GM12878 (cell line): ENCODE measurements around the gene ING5. TPM values are rescaled to one million over a fixed set of nuclear protein-coding genes. Genes with fewer than 3 reads are reported as not detected.

ENCODE experiments used
- ATAC-seq: fragments of 200-7000 bp; cut with Tn5 transposase; 3 replicates; pipeline ENCODE4 v1.9.1; 2020; ENCODE audit warnings: mild to moderate bottlenecking, moderate library complexity
- BruUV-seq: library from RNA; stranded (reverse); fragments of 400-500 nt; replicated peaks from 2 replicates; lab custom pipeline; 2021; lab: Mats Ljungman, UMichigan
- CTCF ChIA-PET: fragments of 300-600 bp; sonication (Branson Sonifier 250); formaldehyde crosslinking; extraction: SDS; loops from one replicate; lab custom pipeline; 2021; ENCODE audit warnings: inconsistent platforms; lab: Yijun Ruan, JAX
- POLR2A ChIA-PET: fragments of 350-600 bp; formaldehyde crosslinking; extraction: SDS; loops from one replicate; lab custom pipeline; 2021; ENCODE audit warnings: inconsistent platforms; lab: Charles Lee
- RAD21 ChIA-PET: fragments of 300-600 bp; sonication (Branson Sonifier 250); formaldehyde crosslinking; loops from one replicate; lab custom pipeline; 2023; ENCODE audit warnings: antibody characterized with exemption; ENCODE audit not compliant: unreplicated experiment; lab: Charles Lee
- SMC1A ChIA-PET: fragments of 300-600 bp; sonication (Branson Sonifier 250); formaldehyde crosslinking; loops from one replicate; lab custom pipeline; 2023; ENCODE audit not compliant: unreplicated experiment, uncharacterized antibody; lab: Charles Lee
- DNase-seq: peaks from one replicate; pipeline ENCODE4 v3.0.0-alpha.2; 2011; ENCODE audit warnings: low read depth, low spot score
- FAIRE-seq: peaks from 3 replicates; lab custom pipeline; 2011; peaks lifted over from hg19 to GRCh38; lab: Jason Lieb, UNC
- H2AFZ ChIP-seq: 2 replicates; pipeline ENCODE4 v1.6.0; 2011; ENCODE audit warnings: low read depth, low read length, control low read depth; ENCODE audit not compliant: control insufficient read depth
- H3K27ac ChIP-seq: 2 replicates; pipeline ENCODE4 v1.5.1; 2011; ENCODE audit warnings: control low read depth; ENCODE audit not compliant: control insufficient read depth, insufficient read depth
- H3K27me3 ChIP-seq, 2 experiments: replicated peaks in 1 of 2; 2 replicates each; pipeline versions ENCODE4 v1.6.0 to v1.6.1; 2011; ENCODE audit warnings: low read length in 1 of 2; ENCODE audit not compliant: control insufficient read depth in 2 of 2, insufficient read depth in 2 of 2
- H3K36me3 ChIP-seq, 2 experiments: 2 replicates each; pipeline ENCODE4 v1.5.1; 2011; ENCODE audit warnings: low read length in 1 of 2; ENCODE audit not compliant: control insufficient read depth in 2 of 2, insufficient read depth in 2 of 2
- H3K4me1 ChIP-seq: 2 replicates; pipeline ENCODE4 v1.6.1; 2011; ENCODE audit warnings: mild to moderate bottlenecking, low read length, moderate library complexity, mixed read lengths; ENCODE audit not compliant: control insufficient read depth, insufficient read depth
- H3K4me2 ChIP-seq: 2 replicates; pipeline ENCODE4 v1.6.0; 2011; ENCODE audit warnings: control low read depth; ENCODE audit not compliant: control insufficient read depth, insufficient read depth
- H3K4me3 ChIP-seq: fragments of 200-600 bp; sonication (generic); 2 replicates; pipeline ENCODE4 v1.5.1; 2016
- H3K79me2 ChIP-seq: 2 replicates; pipeline ENCODE4 v1.6.0; 2011; ENCODE audit warnings: low read length; ENCODE audit not compliant: control insufficient read depth, insufficient read depth
- H3K9ac ChIP-seq: 2 replicates; pipeline ENCODE4 v1.8.0; 2011; ENCODE audit warnings: low read length, control low read depth, mixed read lengths; ENCODE audit not compliant: control insufficient read depth, insufficient read depth
- H3K9me3 ChIP-seq: replicated peaks from 3 replicates; pipeline ENCODE4 v1.5.1; 2011; ENCODE audit warnings: mild to moderate bottlenecking, low read length; ENCODE audit not compliant: control insufficient read depth, insufficient read depth
- H4K20me1 ChIP-seq: 2 replicates; pipeline ENCODE4 v1.6.0; 2011; ENCODE audit not compliant: control insufficient read depth, insufficient read depth
- BACH1 ChIP-seq: fragments of 450-650 bp; IDR thresholded peaks from 2 replicates; pipeline ENCODE4 v1.6.1; 2017; ENCODE audit warnings: mild to moderate bottlenecking, borderline replicate concordance
- CHD4 ChIP-seq: fragments of 200-600 bp; sonication (generic); IDR thresholded peaks from 2 replicates; pipeline ENCODE4 v1.6.1; 2016; ENCODE audit warnings: mild to moderate bottlenecking
- CREB1 ChIP-seq: IDR thresholded peaks from 2 replicates; pipeline ENCODE4 v1.6.1; 2012; ENCODE audit warnings: low read depth, mild to moderate bottlenecking, inconsistent platforms
- ESRRA ChIP-seq: IDR thresholded peaks from 2 replicates; pipeline ENCODE4 v1.6.1; 2012; ENCODE audit warnings: mild to moderate bottlenecking, low read length, improper control_type of control experiment
- IKZF1 ChIP-seq: fragments of 450-650 bp; conservative IDR thresholded peaks from 2 replicates; pipeline ENCODE4 v1.6.1; 2017; ENCODE audit warnings: antibody characterized with exemption, mild to moderate bottlenecking
- IRF4 ChIP-seq: IDR thresholded peaks from 2 replicates; pipeline ENCODE4 v1.6.1; 2011; ENCODE audit warnings: low read depth, low read length
- JUNB ChIP-seq: IDR thresholded peaks from 2 replicates; pipeline ENCODE4 v1.6.1; 2016; ENCODE audit warnings: antibody characterized with exemption, mild to moderate bottlenecking
- JUND ChIP-seq: IDR thresholded peaks from 2 replicates; pipeline ENCODE4 v1.6.1; 2012; ENCODE audit warnings: low read depth, mild to moderate bottlenecking, low read length, improper control_type of control experiment, moderate library complexity
- POLR2AphosphoS2 ChIP-seq: IDR thresholded peaks from 2 replicates; pipeline ENCODE4 v1.6.1; 2011; ENCODE audit warnings: low read depth, mild to moderate bottlenecking, low read length, improper control_type of control experiment, moderate library complexity
- RUNX3 ChIP-seq: IDR thresholded peaks from 2 replicates; pipeline ENCODE4 v1.6.1; 2012; ENCODE audit warnings: low read length, inconsistent platforms
- STAT1 ChIP-seq: fragments of 450-650 bp; conservative IDR thresholded peaks from 2 replicates; pipeline ENCODE4 v1.6.1; 2014; ENCODE audit warnings: antibody characterized with exemption, mild to moderate bottlenecking
- TCF3 ChIP-seq: IDR thresholded peaks from 2 replicates; pipeline ENCODE4 v1.6.1; 2012; ENCODE audit warnings: low read depth, mild to moderate bottlenecking, low read length, borderline replicate concordance; ENCODE audit not compliant: insufficient read depth
- WRNIP1 ChIP-seq: IDR thresholded peaks from 2 replicates; pipeline ENCODE4 v1.6.1; 2011; ENCODE audit warnings: low read depth, low read length, improper control_type of control experiment, borderline replicate concordance
- ZZZ3 ChIP-seq: IDR thresholded peaks from 2 replicates; pipeline ENCODE4 v1.6.1; 2011; ENCODE audit warnings: low read depth; ENCODE audit not compliant: control insufficient read depth, insufficient read length
- WGBS: methylation state at CpG from one replicate; pipeline ENCODE4 v1.1.6; 2016; ENCODE audit warnings: low lambda C conversion rate; ENCODE audit not compliant: insufficient replicate concordance, insufficient coverage; ENCODE audit errors: missing lambda C conversion rate; 5-methylcytosine and 5-hydroxymethylcytosine counted together
- in situ Hi-C: fragments of 300-500 bp; cut with MboI; formaldehyde crosslinking; loops from 9 replicates; pipeline ENCODE4 v1.14.3; 2018; ENCODE audit warnings: mixed read lengths
- intact Hi-C: fragments of 100-400 bp; cut with micrococcal nuclease; formaldehyde crosslinking; loops from one replicate; pipeline ENCODE4 v1.14.2; 2022; ENCODE audit not compliant: unreplicated experiment
- polyA plus RNA-seq, 11 experiments: library from polyadenylated mRNA; depleted of rRNA in 4 of 11; unstranded in 6 of 11; stranded (reverse) in 5 of 11; fragments of >200 nt; fragmentation: Nextera tagmentation in 4 of 11; fragmentation: Illumina TruSeq in 1 of 11; extraction: Ambion mirVana in 4 of 11; extraction: Trizol in 1 of 11; gene quantifications; 1 replicate in 1 of 11; 2 replicates in 10 of 11; pipeline versions ENCODE4 v1.2.1 to v1.2.3, GENCODE V29; 2011 to 2016; ENCODE audit warnings: inconsistent platforms in 2 of 11, missing spikeins in 2 of 11, low read depth in 1 of 11
- total RNA-seq, 4 experiments: library from RNA; depleted of rRNA in 3 of 4; stranded (reverse); fragments of >200 nt in 3 of 4; fragmentation: Illumina TruSeq in 1 of 4; extraction: Trizol in 1 of 4; gene quantifications; 2 replicates each; pipeline versions ENCODE4 v1.2.1 to v1.2.3, GENCODE V29; 2013 to 2021
- TF ChIP-seq, protein P1 (sequence below): fragments of 450-650 bp; IDR thresholded peaks from 2 replicates; pipeline ENCODE4 v1.6.1; 2017; ENCODE audit warnings: antibody characterized with exemption, mild to moderate bottlenecking, moderate library complexity
- TF ChIP-seq, protein P2 (sequence below): fragments of 450-650 bp; formaldehyde crosslinking; IDR thresholded peaks from 2 replicates; pipeline ENCODE4 v1.4.0; 2020; ENCODE audit warnings: mild to moderate bottlenecking, moderate library complexity

ING5 gene
- total and polyA plus RNA-seq, 10 of the 15 experiments (the other 5 are each of a cell fraction or from before 2014, with no cell fraction given): 10.0 to 46.1 (median 27.2) TPM

GRCh38 chr2:241759067-241759807 is 57.4 kb downstream of the ING5 start:
- H3K9ac ChIP-seq: no peak overlapping the region
- BruUV-seq: no TSS peak
- H3K4me3 ChIP-seq: no peak overlapping the region
- DNase-seq (no peak), ATAC-seq (no peak), FAIRE-seq (no peak)
- no peaks in the 10 kb centered on the region for H3K9me3 ChIP-seq
- no peak overlapping the region for H3K4me2 ChIP-seq
- H4K20me1 ChIP-seq: no peaks in the 10 kb centered on the region
- no peak overlapping the region for H3K27ac ChIP-seq
- no peaks in the 10 kb centered on the region for H3K79me2 ChIP-seq
- no peak overlapping the region for H2AFZ ChIP-seq
- intact Hi-C loops (no loop called here), in situ Hi-C loops (no loop called here)
- H3K4me1 ChIP-seq: peaks cover 11% of the 10 kb centered on the region
- 96% methylated on average over 20 of the region's 20 CpGs for WGBS
- POLR2A ChIA-PET: no interaction called here
- no peaks in the 10 kb centered on the region for H3K27me3 ChIP-seq
- SMC1A ChIA-PET: no interaction called here
- TF ChIP-seq WRNIP1 (no peak), JUND (no peak), IKZF1 (no peak), JUNB (no peak), BACH1 (no peak), TCF3 (no peak), CHD4 (no peak), ZZZ3 (no peak), STAT1 (no peak), RUNX3 (no peak), POLR2AphosphoS2 (no peak), ESRRA (no peak), CREB1 (no peak), IRF4 (no peak)
- TF ChIP-seq, protein P1, sequence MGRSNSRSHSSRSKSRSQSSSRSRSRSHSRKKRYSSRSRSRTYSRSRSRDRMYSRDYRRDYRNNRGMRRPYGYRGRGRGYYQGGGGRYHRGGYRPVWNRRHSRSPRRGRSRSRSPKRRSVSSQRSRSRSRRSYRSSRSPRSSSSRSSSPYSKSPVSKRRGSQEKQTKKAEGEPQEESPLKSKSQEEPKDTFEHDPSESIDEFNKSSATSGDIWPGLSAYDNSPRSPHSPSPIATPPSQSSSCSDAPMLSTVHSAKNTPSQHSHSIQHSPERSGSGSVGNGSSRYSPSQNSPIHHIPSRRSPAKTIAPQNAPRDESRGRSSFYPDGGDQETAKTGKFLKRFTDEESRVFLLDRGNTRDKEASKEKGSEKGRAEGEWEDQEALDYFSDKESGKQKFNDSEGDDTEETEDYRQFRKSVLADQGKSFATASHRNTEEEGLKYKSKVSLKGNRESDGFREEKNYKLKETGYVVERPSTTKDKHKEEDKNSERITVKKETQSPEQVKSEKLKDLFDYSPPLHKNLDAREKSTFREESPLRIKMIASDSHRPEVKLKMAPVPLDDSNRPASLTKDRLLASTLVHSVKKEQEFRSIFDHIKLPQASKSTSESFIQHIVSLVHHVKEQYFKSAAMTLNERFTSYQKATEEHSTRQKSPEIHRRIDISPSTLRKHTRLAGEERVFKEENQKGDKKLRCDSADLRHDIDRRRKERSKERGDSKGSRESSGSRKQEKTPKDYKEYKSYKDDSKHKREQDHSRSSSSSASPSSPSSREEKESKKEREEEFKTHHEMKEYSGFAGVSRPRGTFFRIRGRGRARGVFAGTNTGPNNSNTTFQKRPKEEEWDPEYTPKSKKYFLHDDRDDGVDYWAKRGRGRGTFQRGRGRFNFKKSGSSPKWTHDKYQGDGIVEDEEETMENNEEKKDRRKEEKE: no peak
- TF ChIP-seq, protein P2, sequence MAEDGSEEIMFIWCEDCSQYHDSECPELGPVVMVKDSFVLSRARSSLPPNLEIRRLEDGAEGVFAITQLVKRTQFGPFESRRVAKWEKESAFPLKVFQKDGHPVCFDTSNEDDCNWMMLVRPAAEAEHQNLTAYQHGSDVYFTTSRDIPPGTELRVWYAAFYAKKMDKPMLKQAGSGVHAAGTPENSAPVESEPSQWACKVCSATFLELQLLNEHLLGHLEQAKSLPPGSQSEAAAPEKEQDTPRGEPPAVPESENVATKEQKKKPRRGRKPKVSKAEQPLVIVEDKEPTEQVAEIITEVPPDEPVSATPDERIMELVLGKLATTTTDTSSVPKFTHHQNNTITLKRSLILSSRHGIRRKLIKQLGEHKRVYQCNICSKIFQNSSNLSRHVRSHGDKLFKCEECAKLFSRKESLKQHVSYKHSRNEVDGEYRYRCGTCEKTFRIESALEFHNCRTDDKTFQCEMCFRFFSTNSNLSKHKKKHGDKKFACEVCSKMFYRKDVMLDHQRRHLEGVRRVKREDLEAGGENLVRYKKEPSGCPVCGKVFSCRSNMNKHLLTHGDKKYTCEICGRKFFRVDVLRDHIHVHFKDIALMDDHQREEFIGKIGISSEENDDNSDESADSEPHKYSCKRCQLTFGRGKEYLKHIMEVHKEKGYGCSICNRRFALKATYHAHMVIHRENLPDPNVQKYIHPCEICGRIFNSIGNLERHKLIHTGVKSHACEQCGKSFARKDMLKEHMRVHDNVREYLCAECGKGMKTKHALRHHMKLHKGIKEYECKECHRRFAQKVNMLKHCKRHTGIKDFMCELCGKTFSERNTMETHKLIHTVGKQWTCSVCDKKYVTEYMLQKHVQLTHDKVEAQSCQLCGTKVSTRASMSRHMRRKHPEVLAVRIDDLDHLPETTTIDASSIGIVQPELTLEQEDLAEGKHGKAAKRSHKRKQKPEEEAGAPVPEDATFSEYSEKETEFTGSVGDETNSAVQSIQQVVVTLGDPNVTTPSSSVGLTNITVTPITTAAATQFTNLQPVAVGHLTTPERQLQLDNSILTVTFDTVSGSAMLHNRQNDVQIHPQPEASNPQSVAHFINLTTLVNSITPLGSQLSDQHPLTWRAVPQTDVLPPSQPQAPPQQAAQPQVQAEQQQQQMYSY (CRISPR knock-in tag): no peak
- CTCF ChIA-PET: no interaction called here
- RAD21 ChIA-PET: no interaction called here
- H3K36me3 ChIP-seq: peaks cover 7 to 16% of the 10 kb centered on the region in 2 experiments
